IMR-90 (cell line): ENCODE results near the gene IFNW1. TPM values are rescaled to one million over a fixed set of nuclear protein-coding genes. Genes with fewer than 3 reads are reported as not detected.
"Not testable (repeated sequence)": the region's sequence is repeated elsewhere in the genome, so short reads cannot be mapped to it uniquely, and the experiment has no call there.

ENCODE experiments used
- ATAC-seq: fragments of 200-7000 bp; cut with Tn5 transposase; 2 replicates; pipeline ENCODE4 v1.9.1; 2020; ENCODE audit warnings: low read depth, mild to moderate bottlenecking, moderate library complexity
- BruUV-seq: library from RNA; stranded (reverse); fragments of 400-500 nt; replicated peaks from 2 replicates; lab custom pipeline; 2021; lab: Mats Ljungman, UMichigan
- CTCF ChIA-PET: fragments of 300-600 bp; formaldehyde crosslinking; extraction: SDS; loops from one replicate; lab custom pipeline; 2021; ENCODE audit warnings: antibody characterized with exemption; lab: Yijun Ruan, JAX
- POLR2A ChIA-PET: fragments of 300-600 bp; sonication (Branson Sonifier 250); formaldehyde crosslinking; loops from one replicate; lab custom pipeline; 2022; ENCODE audit warnings: antibody characterized with exemption; ENCODE audit not compliant: unreplicated experiment; lab: Charles Lee
- DNase-seq: peaks from one replicate; pipeline ENCODE4 v3.0.0; 2013
- H2AFZ ChIP-seq: replicated peaks from 2 replicates; pipeline ENCODE3; 2013; ENCODE audit warnings: low read length, mild to moderate bottlenecking; ENCODE audit not compliant: poor library complexity
- H2AK5ac ChIP-seq: 2 replicates; pipeline ENCODE4 v1.6.1; 2013; ENCODE audit warnings: low read depth, low read length, inconsistent platforms
- H2AK9ac ChIP-seq: replicated peaks from 2 replicates; pipeline ENCODE3; 2013; ENCODE audit warnings: mild to moderate bottlenecking, low read depth, low read length, moderate library complexity; ENCODE audit not compliant: poor library complexity
- H2BK120ac ChIP-seq: 2 replicates; pipeline ENCODE4 v1.6.1; 2013; ENCODE audit warnings: low read depth, low read length, inconsistent platforms
- H2BK15ac ChIP-seq: 3 replicates; pipeline ENCODE4 v1.6.1; 2013; ENCODE audit warnings: low read depth, low read length, inconsistent platforms
- H2BK20ac ChIP-seq: 2 replicates; pipeline ENCODE4 v1.6.1; 2013; ENCODE audit warnings: low read depth, mild to moderate bottlenecking, inconsistent platforms, low read length, moderate library complexity
- H2BK5ac ChIP-seq: 2 replicates; pipeline ENCODE4 v1.6.1; 2013; ENCODE audit warnings: mild to moderate bottlenecking, low read depth, low read length, inconsistent platforms; ENCODE audit not compliant: poor library complexity, severe bottlenecking
- H3K14ac ChIP-seq: replicated peaks from 2 replicates; pipeline ENCODE4 v1.6.1; 2013; ENCODE audit warnings: low read depth, low read length, inconsistent platforms
- H3K18ac ChIP-seq: 2 replicates; pipeline ENCODE4 v1.6.1; 2013; ENCODE audit warnings: low read depth, low read length, control low read depth
- H3K23ac ChIP-seq: 2 replicates; pipeline ENCODE4 v1.6.1; 2013; ENCODE audit warnings: low read depth, low read length, inconsistent platforms
- H3K27ac ChIP-seq: 2 replicates; pipeline ENCODE4 v1.5.1; 2013; ENCODE audit warnings: mild to moderate bottlenecking, control low read depth, low read length; ENCODE audit not compliant: insufficient read depth
- H3K27me3 ChIP-seq: 2 replicates; pipeline ENCODE4 v1.6.1; 2013; ENCODE audit warnings: low read length; ENCODE audit not compliant: control insufficient read depth, insufficient read depth
- H3K36me3 ChIP-seq: 2 replicates; pipeline ENCODE4 v1.6.1; 2013; ENCODE audit warnings: low read length, mixed read lengths; ENCODE audit not compliant: control insufficient read depth, insufficient read depth
- H3K4ac ChIP-seq: 2 replicates; pipeline ENCODE4 v1.6.1; 2013; ENCODE audit warnings: low read depth, low read length, inconsistent platforms
- H3K4me1 ChIP-seq: 2 replicates; pipeline ENCODE4 v1.6.1; 2013; ENCODE audit warnings: low read length, mixed read lengths; ENCODE audit not compliant: control insufficient read depth, insufficient read depth
- H3K4me2 ChIP-seq: 2 replicates; pipeline ENCODE4 v1.6.1; 2013; ENCODE audit warnings: low read depth, mild to moderate bottlenecking, control low read depth, low read length, moderate library complexity
- H3K4me3 ChIP-seq: 2 replicates; pipeline ENCODE4 v1.5.1; 2013; ENCODE audit warnings: low read depth, mild to moderate bottlenecking, control low read depth, low read length, moderate library complexity; ENCODE audit not compliant: insufficient read depth
- H3K56ac ChIP-seq: 2 replicates; pipeline ENCODE4 v1.6.1; 2013; ENCODE audit warnings: low read length, inconsistent platforms; ENCODE audit not compliant: insufficient read depth; ENCODE audit errors: extremely low read depth
- H3K79me1 ChIP-seq, 2 experiments: 2 replicates each; pipeline ENCODE4 v1.6.1; 2013; ENCODE audit warnings: low read length in 2 of 2, inconsistent platforms in 1 of 2, low read depth in 1 of 2
- H3K9ac ChIP-seq: 2 replicates; pipeline ENCODE4 v1.6.1; 2013; ENCODE audit warnings: low read depth, low read length, control low read depth
- H3K9me1 ChIP-seq: 2 replicates; pipeline ENCODE4 v1.6.1; 2013; ENCODE audit warnings: low read length, inconsistent platforms; ENCODE audit not compliant: insufficient read depth
- H3K9me3 ChIP-seq: 2 replicates; pipeline ENCODE4 v1.6.1; 2013; ENCODE audit warnings: low read length; ENCODE audit not compliant: control insufficient read depth, insufficient read depth
- H4K20me1 ChIP-seq: 2 replicates; pipeline ENCODE4 v1.6.1; 2013; ENCODE audit warnings: low read length, inconsistent platforms; ENCODE audit not compliant: insufficient read depth
- H4K5ac ChIP-seq: 2 replicates; pipeline ENCODE4 v1.6.1; 2013; ENCODE audit warnings: mild to moderate bottlenecking, low read depth, low read length, control low read depth
- H4K8ac ChIP-seq, 2 experiments: 2 replicates each; pipeline ENCODE4 v1.6.1; 2013; ENCODE audit warnings: low read depth in 2 of 2, low read length in 2 of 2, control low read depth in 1 of 2, inconsistent platforms in 1 of 2
- H4K91ac ChIP-seq: 2 replicates; pipeline ENCODE4 v1.6.1; 2013; ENCODE audit warnings: low read depth, low read length, inconsistent platforms; ENCODE audit not compliant: insufficient read depth
- WGBS, 2 experiments: methylation state at CpG; one replicate each; pipeline versions ENCODE4 v1.1.5 to v1.1.7; 2013; ENCODE audit warnings: missing lambda C conversion rate in 2 of 2; ENCODE audit not compliant: insufficient read length in 1 of 2; ENCODE audit errors: extremely low coverage in 2 of 2; 5-methylcytosine and 5-hydroxymethylcytosine counted together
- dilution Hi-C: fragments of 300-500 bp; cut with HindIII; formaldehyde crosslinking; loops from one replicate; pipeline ENCODE4 v1.14.3; 2018; ENCODE audit warnings: low sequenced_read_pairs; ENCODE audit not compliant: unreplicated experiment
- in situ Hi-C: fragments of 300-500 bp; cut with MboI; formaldehyde crosslinking; loops from 3 replicates; pipeline ENCODE4 v1.14.3; 2019; ENCODE audit warnings: low sequenced_read_pairs, inconsistent platforms, mixed read lengths
- intact Hi-C: fragments of 100-400 bp; cut with micrococcal nuclease; formaldehyde crosslinking; loops from 2 replicates; pipeline ENCODE4 v1.10.0; 2022
- polyA plus RNA-seq, 3 experiments: library from polyadenylated mRNA; depleted of rRNA; stranded (reverse); fragments of >200 nt; gene quantifications; 2 replicates each; pipeline ENCODE4 v1.2.3, GENCODE V29; 2012; ENCODE audit warnings: low replicate concordance in 1 of 3
- total RNA-seq: library from RNA; depleted of rRNA; stranded (reverse); fragments of >200 nt; gene quantifications from 2 replicates; pipeline ENCODE4 v1.2.3, GENCODE V29; 2012

Gene IFNW1
- total and polyA plus RNA-seq, 2 of the 4 experiments (the other 2 are of a cell fraction): not detected

DNA sequence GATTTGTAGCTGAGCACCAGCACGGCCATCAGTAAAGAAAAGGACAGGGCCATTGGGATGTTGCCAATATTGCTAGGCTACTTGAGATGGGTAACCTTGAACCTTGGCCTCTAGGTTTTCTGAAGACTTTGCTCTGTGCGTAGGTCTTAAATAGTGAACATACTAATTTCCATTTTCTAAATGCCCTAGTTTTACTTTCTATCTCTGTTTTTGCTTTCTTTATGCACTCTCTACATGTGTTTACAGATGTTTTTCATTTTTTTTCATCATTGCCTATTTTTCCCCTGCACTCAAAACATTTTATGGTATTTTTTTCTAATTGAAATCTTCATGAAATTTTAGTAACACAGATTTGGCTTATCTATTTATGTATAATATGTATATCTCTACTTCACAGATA lies 24.9 kb upstream of the IFNW1 start, which contains the start of gene IFNA21:
Gene IFNA21 (minus strand): TSS at position 101 of the 400 bp plus-strand sequence. CDS start 48 bp downstream, at position 53.
- POLR2A ChIA-PET, H3K9ac ChIP-seq, H2BK120ac ChIP-seq, H4K8ac ChIP-seq, H2AFZ ChIP-seq, intact Hi-C loops, H2BK5ac ChIP-seq, BruUV-seq, H3K79me1 ChIP-seq, H3K9me1 ChIP-seq, H3K14ac ChIP-seq, H3K4ac ChIP-seq, H2BK20ac ChIP-seq, in situ Hi-C loops, H3K56ac ChIP-seq, H3K4me2 ChIP-seq, H3K27ac ChIP-seq, H2AK5ac ChIP-seq, dilution Hi-C loops, H4K91ac ChIP-seq, H3K36me3 ChIP-seq, H3K4me3 ChIP-seq, H3K4me1 ChIP-seq, H3K23ac ChIP-seq, DNase-seq, H3K9me3 ChIP-seq, CTCF ChIA-PET, H3K27me3 ChIP-seq, H2AK9ac ChIP-seq, H4K5ac ChIP-seq, H2BK15ac ChIP-seq, H3K18ac ChIP-seq, ATAC-seq, H4K20me1 ChIP-seq: not testable (repeated sequence)
- WGBS, 2 experiments: no CpG with 5 or more reads among the region's 2 CpGs
